ENCODE data around the gene DSTYK. TPM values are rescaled to one million over a fixed set of nuclear protein-coding genes. Genes with fewer than 3 reads are reported as not detected.

The DSTYK gene
- total RNA-seq, 4 donors from 2014 or later: 15.1 to 18.7 (median 16.2) TPM

DNA sequence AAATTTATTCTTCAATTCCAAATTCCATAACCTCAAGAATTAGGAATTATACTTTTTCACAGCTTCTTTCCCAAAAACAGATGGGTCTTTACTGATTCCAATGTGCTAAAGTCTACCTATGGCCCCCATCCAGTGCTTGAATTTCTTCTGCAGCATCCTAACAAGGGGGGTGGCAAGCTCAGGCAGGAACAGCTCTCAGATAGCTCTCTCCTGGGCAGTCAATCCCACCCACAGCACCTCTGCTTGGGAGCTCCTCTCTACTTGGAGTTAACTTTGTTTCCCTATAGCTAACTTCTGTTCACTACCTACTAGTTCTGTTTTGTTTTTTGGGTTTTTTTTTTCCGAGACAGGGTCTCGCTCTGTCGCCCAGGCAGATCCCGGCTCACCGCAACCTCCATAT lies 101.8 kb downstream of the DSTYK start:
- H3K27me3 ChIP-seq: no peaks in the 10 kb centered on the region
- H3K27ac ChIP-seq: no peak overlapping the region
- H3K36me3 ChIP-seq: peaks cover 4 to 99% of the 10 kb centered on the region in 2 donors
- TF ChIP-seq POLR2A (IDR thresholded peaks at IDR 0.05) (no peak), EP300 (IDR thresholded peaks at IDR 0.05) (no peak), POLR2AphosphoS5 (IDR thresholded peaks at IDR 0.05) (no peak)
- TF ChIP-seq, protein P1, sequence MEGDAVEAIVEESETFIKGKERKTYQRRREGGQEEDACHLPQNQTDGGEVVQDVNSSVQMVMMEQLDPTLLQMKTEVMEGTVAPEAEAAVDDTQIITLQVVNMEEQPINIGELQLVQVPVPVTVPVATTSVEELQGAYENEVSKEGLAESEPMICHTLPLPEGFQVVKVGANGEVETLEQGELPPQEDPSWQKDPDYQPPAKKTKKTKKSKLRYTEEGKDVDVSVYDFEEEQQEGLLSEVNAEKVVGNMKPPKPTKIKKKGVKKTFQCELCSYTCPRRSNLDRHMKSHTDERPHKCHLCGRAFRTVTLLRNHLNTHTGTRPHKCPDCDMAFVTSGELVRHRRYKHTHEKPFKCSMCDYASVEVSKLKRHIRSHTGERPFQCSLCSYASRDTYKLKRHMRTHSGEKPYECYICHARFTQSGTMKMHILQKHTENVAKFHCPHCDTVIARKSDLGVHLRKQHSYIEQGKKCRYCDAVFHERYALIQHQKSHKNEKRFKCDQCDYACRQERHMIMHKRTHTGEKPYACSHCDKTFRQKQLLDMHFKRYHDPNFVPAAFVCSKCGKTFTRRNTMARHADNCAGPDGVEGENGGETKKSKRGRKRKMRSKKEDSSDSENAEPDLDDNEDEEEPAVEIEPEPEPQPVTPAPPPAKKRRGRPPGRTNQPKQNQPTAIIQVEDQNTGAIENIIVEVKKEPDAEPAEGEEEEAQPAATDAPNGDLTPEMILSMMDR (IDR thresholded peaks at IDR 0.05): no peak
- H3K4me3 ChIP-seq: no peak overlapping the region
- H3K9me3 ChIP-seq: no peaks in the 10 kb centered on the region
- WGBS, 2 donors (ENCODE audit: low coverage in 1 of 2): 87 to 100% methylated on average over 4 to 5 of the region's 5 CpGs
- ATAC-seq: no peak
- H3K4me1 ChIP-seq: no peaks in the 10 kb centered on the region

DNA sequence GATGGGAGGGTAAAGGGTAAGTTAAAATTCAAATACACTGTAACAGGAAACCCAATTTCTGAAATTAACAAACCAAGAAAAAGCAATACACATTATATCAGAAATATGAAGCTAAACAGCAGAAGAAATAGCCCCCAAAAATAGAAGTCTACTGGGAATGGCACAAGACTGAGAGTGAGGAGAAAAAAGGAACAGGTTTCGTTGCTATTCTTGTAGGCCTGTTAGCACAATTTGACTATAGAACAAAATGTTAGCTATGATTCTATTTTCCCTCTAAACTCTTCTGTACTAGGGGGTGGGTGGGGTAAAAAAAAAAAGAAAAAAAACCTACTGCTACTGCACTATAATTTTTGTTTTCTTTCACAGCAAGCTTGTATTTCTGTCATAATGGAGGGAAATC lies 102.2 kb downstream of the DSTYK start:
- H3K4me3 ChIP-seq: no peak overlapping the region
- H3K4me1 ChIP-seq: no peaks in the 10 kb centered on the region
- no peaks in the 10 kb centered on the region for H3K27me3 ChIP-seq
- peaks cover 4 to 99% of the 10 kb centered on the region in 2 donors for H3K36me3 ChIP-seq
- WGBS, 2 donors (ENCODE audit: low coverage in 1 of 2): 100% methylated on average over 1 of the region's 1 CpG
- H3K9me3 ChIP-seq: no peaks in the 10 kb centered on the region
- TF ChIP-seq POLR2AphosphoS5 (IDR thresholded peaks at IDR 0.05): no peak
- TF ChIP-seq, protein P1 (IDR thresholded peaks at IDR 0.05): no peak
- no peak for TF ChIP-seq EP300 (IDR thresholded peaks at IDR 0.05)
- TF ChIP-seq POLR2A (IDR thresholded peaks at IDR 0.05): no peak
- H3K27ac ChIP-seq: no peak overlapping the region
- ATAC-seq: no peak

DNA sequence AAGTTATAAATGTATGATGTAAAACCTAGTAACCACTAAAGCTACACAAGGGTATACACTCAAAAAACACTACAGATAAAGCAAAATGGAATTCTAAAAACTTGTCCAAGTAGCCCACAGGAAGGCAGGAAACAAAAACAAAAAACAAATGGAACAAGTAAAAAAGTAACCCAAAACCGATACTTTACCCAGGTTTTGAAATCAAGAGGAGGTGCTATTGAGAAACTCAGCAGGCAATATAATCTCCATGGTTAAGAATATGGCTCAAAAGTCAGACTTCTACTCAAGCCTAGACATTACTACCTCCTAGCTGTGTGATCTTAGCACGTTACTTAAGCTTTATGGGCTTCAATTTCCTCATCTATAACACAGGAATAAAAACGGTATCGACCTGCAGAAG lies 103.0 kb downstream of the DSTYK start:
- TF ChIP-seq EP300 (IDR thresholded peaks at IDR 0.05) (no peak), POLR2A (IDR thresholded peaks at IDR 0.05) (no peak), POLR2AphosphoS5 (IDR thresholded peaks at IDR 0.05) (no peak)
- TF ChIP-seq, protein P1 (IDR thresholded peaks at IDR 0.05): no peak
- H3K9me3 ChIP-seq: no peaks in the 10 kb centered on the region
- no peak overlapping the region for H3K27ac ChIP-seq
- no peak for ATAC-seq
- 76 to 82% methylated on average over 4 of the region's 4 CpGs for WGBS, 2 donors (ENCODE audit: low coverage in 1 of 2)
- H3K27me3 ChIP-seq: no peaks in the 10 kb centered on the region
- no peak overlapping the region for H3K4me3 ChIP-seq
- no peaks in the 10 kb centered on the region for H3K4me1 ChIP-seq
- H3K36me3 ChIP-seq: peaks cover 0 to 99% of the 10 kb centered on the region in 2 donors

DNA sequence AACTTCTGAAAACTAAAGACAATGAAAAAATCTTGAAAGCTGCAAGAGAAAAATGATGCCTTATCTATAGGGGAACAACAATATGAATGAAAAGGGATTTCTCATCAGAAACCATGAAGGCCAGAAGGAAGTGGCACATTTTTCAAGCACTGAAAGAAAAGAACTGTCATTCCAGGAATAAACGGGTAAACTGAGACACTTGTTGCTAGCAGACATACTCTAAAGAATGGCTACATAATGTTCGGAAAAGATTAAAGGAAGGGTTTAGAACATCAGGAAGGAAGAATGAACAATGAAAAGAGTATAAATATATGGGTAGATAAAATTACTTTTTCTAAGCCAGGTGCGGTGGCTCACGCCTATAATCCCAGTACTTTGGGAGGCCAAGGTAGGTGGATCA lies 104.2 kb downstream of the DSTYK start:
- no peak for ATAC-seq
- peaks cover 0 to 99% of the 10 kb centered on the region in 2 donors for H3K36me3 ChIP-seq
- no peak for TF ChIP-seq POLR2A (IDR thresholded peaks at IDR 0.05)
- no peak for TF ChIP-seq EP300 (IDR thresholded peaks at IDR 0.05)
- no peak for TF ChIP-seq POLR2AphosphoS5 (IDR thresholded peaks at IDR 0.05)
- TF ChIP-seq, protein P1 (IDR thresholded peaks at IDR 0.05): no peak

DNA sequence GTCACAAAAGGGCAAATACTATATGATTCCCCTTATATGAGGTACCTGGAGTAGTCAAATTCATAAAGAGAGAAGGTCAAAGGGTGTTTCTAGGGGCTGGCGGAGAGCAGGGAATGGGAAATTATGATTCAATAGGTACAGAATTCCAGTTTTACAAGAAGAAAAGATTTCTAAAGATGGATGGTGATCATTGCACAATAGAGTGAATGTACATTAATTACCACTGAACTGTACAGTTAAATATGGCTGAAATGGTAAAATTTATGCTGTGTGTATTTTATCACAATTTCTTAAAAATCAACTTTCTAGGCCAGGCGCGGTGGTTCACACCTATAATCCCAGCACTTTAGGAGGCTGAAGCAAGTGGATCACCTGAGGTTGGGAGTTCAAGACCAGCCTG lies 109.1 kb downstream of the DSTYK start:
- H3K27ac ChIP-seq: no peak overlapping the region
- 92 to 100% methylated on average over 2 to 3 of the region's 3 CpGs for WGBS, 2 donors (ENCODE audit: low coverage in 1 of 2)
- TF ChIP-seq POLR2A (IDR thresholded peaks at IDR 0.05) (no peak), POLR2AphosphoS5 (IDR thresholded peaks at IDR 0.05) (no peak), EP300 (IDR thresholded peaks at IDR 0.05) (no peak)
- TF ChIP-seq, protein P1 (IDR thresholded peaks at IDR 0.05): no peak
- no peaks in the 10 kb centered on the region for H3K27me3 ChIP-seq
- H3K4me1 ChIP-seq: no peaks in the 10 kb centered on the region
- no peaks in the 10 kb centered on the region for H3K9me3 ChIP-seq
- H3K36me3 ChIP-seq: peaks cover 11 to 99% of the 10 kb centered on the region in 2 donors
- H3K4me3 ChIP-seq: no peak overlapping the region
- ATAC-seq: no peak

More for the DNA sequence above, 104.2 kb downstream of the DSTYK start:
- no peak overlapping the region for H3K27ac ChIP-seq
- no peaks in the 10 kb centered on the region for H3K27me3 ChIP-seq
- no peaks in the 10 kb centered on the region for H3K4me1 ChIP-seq
- 89% methylated on average over 2 to 4 of the region's 4 CpGs for WGBS, 2 donors (ENCODE audit: low coverage in 1 of 2)
- H3K9me3 ChIP-seq: no peaks in the 10 kb centered on the region
- no peak overlapping the region for H3K4me3 ChIP-seq
